ENCODE data around the gene GPX2.

GPX2 gene

GRCh38 chr14:64960762-64961276 is 18.3 kb upstream of the GPX2 start:
- DNase-seq (ENCODE audit: low read depth, low spot score): no peak

DNA sequence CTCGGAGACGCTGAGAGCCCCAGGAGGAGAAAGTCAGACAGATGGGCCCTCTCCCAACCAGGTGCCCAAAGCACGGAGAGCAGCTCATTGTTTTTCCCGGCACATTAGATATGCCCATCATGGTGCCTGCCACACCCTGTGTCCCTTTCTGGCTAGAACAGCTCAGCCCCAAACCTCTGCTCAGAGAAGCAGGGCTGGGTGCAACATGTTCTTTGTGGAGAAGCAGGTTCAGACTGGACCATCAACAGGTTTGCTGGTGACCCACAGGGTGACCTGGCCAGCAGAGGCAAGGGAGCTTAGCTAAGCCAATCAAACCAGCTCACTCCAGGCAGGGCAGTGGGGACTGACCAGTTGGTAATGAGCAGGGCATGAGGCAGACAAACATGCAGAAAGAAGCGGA is 16.2 kb upstream of the GPX2 start:
- DNase-seq (ENCODE audit: low read depth, low spot score): no peak

GRCh38 chr14:64958201-64958600 is 15.7 kb upstream of the GPX2 start:
- no peak for DNase-seq (ENCODE audit: low read depth, low spot score)

GRCh38 chr14:64956697-64957406 is 14.3 kb upstream of the GPX2 start:
- no peak for DNase-seq (ENCODE audit: low read depth, low spot score)

DNA sequence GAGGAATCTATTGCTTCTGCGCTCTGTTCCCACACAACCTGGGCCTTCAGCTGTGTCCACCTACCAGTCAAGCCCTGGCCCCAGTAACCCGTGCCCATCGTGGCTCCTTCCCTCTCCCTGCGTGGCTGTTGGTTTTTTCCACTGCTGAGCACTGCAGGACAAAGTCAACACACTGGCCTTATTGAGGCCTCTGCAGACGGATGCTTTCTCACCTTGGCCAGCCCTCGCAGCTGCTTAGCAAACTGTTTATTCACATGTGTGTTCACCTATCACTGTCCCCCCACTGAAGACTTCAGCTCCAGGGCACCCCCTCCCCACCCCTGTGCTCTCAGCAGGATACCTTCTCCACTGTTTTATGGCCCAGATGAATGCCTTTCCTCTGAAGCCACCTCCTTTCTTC is 12.8 kb upstream of the GPX2 start:
- no peak for DNase-seq (ENCODE audit: low read depth, low spot score)

GRCh38 chr14:64954491-64955240 is 12.1 kb upstream of the GPX2 start:
- DNase-seq (ENCODE audit: low read depth, low spot score): no peak

- DNase-seq (ENCODE audit: low read depth, low spot score): no peak
Measured at GRCh38 chr14:64953661-64954060, 11.1 kb upstream of the GPX2 start.

DNA sequence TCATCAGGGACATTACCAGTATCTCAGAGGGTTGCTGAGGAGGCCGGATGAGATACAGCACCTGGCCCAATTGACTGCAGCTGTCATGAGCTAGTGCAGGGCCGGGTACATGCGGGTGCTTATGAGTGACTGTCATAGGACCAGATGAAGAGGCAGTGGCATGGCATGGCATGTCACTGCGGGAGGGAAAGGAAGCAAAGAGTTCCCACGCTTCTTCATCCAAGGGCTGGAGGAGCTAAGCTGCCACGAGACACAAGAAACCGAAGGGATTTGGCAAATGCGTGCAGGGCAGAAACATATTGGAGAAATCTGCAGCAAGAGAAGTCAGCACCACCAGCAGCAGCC is 10.7 kb upstream of the GPX2 start:
- no peak for DNase-seq (ENCODE audit: low read depth, low spot score)

DNA sequence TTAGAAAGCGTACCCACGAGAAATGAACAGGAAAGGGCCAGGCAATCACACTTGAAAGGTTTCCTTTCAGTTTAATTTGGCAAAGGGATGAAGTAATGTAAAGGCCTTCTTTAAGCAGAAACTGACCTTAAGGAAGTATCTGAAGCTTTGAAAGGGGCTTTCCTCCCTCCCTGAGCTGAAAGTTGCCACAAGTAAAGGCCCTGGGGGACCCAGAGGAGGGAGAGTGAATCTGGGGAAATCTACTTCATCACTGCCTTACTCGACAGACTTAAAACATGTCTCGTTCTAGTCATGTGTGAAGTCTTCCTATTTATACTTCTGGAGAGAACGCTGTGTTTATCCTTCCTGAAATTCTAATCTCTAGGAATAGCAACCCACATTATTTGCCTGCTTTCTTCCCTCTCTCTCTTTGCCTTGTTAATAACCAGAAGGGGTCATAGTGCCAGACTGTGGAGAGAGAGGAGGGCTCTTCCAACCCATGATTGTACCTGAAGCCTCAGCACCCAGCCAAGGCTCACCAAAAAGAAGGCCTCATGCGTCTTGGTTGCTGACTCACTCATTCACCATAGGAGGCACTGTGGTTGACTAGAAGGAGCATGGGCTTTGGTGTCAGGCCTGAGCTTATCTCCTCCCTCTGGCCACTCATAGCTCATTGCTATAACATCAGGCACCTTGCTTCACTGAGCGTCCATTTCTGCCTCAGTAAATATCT is 10.2 kb upstream of the GPX2 start:
- no peak for DNase-seq (ENCODE audit: low read depth, low spot score)

DNA sequence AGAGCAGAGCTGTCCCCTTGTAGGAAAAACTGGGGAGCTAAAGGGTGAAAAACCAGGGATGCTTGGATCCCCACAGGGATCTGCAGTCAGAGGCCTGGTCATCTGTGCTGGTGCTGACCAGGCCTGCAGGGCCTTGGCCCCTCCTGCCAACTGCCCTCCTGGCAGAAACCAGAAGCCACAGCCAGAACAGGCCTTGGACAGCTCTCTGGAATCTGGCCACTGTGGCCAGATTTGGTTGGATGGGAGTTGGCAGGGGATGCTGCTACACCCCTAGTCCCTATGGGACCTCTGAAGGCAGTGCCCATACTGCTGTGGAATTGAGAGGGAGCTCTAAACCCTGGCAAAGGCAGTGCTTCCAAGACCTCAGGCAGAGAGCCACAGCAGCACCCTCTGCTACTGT is 9.2 kb upstream of the GPX2 start:
- DNase-seq (ENCODE audit: low read depth, low spot score): no peak

DNA sequence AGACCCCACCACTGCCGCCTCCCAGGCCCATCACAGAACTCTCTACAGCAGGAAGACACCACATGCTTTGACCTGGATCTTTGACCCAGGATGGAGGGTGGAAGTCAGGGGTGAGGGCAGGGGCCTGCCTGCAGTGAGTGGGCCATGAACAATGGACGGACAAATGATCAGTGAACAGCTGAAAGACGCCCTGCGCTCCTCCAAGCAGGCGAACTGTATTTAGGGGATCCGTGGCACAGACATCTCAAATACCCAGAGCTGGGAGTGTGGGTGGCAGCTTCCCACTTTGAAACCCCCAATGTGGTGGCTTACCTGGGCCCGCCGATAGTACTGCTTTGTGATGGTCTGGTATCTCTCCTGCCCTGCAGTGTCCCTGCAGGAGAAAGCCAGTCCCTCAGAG is 8.7 kb upstream of the GPX2 start:
- DNase-seq (ENCODE audit: low read depth, low spot score): no peak

DNA sequence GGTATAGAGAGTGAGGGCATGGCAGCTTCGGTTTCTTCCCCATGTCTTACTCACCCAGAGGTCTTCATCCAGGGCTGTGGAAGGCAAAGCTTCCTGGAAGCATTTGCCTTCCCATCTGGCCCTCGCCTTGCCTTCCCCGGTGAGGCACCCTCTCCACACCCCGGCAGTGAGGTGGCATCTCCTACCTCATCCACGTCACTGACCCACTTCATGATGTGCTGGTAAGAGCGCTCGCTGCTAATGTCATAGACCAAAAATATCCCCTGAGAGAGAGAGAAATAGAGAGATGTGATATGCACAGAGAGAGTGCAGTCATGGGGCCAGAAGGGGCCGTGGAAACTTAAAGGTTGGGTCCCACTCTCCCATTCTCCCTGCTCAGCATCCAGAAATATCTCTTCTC is 8.3 kb upstream of the GPX2 start:
- no peak for DNase-seq (ENCODE audit: low read depth, low spot score)

DNA sequence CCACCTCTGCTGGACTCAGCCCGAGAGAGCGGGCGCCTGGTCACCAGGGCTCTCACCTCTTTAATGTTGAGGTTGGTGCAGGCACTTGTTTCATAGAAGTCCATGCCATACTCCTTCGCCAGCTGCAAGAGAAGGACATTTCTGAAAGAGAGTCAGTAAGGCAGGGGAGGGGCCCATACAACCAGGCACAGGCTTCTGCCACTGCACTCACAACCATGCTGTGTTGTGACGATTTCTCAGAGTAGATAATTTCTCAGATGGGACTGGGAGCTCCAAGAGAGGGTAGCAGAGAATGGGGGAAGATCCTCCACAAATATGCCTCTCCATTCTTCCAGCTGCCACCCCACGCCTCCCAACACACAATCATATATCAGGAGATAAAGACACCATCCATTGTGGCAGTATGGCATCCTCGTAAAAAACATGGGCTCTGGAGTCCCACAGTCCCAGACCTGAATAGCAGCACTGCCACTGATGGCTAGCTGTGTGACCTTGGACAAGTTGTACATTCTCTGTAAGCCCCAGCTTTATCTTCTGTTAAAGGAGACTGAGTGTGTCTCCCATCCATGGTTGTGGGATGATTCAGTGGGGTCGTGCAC is 6.2 kb upstream of the GPX2 start:
- no peak for DNase-seq (ENCODE audit: low read depth, low spot score)

DNA sequence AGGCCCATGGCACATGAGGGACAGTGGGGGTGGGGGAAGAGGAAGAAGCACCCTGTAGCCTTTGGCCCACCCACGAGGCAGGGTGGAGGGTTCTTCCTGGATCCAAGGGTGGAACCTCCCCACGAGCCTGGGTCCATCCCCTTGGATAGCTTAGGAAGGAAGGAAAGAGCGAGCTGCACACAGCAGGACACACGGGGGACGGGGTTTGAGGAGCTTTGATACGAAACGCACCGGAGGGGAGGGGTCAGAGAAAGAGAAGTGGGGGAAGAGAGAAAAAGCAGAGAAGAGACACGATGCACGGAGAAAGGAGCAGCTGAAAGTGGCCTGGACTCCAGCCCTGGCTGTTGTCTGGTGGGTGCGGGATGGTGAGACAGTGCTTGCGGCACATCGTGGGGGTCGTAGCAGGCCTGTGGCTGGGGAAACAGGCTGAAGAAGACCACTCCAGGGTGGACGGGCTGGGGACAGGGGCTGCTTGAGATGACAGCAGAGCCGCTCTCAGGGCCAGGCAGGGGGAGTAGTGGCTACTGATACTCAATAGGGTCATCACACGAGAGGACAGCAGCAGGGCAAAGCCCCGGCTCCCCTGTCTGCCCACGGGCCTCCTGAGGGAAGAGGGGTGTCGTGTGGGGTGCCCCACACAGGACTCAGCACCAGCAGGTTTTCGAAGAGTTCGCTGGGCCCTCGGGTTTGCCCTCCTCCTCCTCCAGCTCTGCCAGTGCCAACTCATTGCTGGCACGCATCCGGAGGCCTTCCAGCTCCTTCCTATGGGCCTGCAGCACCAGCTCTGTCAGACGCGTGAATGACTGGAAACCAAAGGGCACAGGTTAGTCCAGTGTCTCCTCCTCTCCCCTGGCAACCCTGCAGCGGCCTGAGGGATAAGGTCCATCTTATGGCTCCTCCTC is 5.4 kb upstream of the GPX2 start:
- no peak for DNase-seq (ENCODE audit: low read depth, low spot score)

- no peak for DNase-seq (ENCODE audit: low read depth, low spot score)
Measured at GRCh38 chr14:64946310-64947045, 3.9 kb upstream of the GPX2 start.

- no peak for DNase-seq (ENCODE audit: low read depth, low spot score)
Measured at GRCh38 chr14:64945431-64946178, 3.1 kb upstream of the GPX2 start.

- DNase-seq (ENCODE audit: low read depth, low spot score): no peak
Measured at GRCh38 chr14:64944861-64945260, 2.3 kb upstream of the GPX2 start.

DNA sequence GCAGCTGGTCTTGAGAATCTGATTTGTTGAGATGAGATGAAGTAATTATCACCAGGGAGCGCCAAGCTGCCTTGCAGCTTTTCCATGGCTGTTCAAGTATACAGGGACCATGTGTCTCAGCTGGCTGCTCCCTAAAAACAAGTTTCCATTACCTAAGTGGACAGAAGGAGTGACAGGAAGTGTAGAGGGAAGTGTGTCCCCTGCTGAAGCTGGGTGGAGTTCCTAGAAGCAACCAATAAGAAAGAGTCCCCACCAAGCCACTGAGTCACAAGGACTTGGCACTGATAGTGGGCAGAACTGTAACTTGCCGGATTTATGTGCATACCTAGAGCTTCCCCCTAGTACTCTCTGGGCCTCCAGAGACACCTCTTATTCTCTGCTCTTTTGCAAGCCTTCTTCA is 1.5 kb upstream of the GPX2 start:
- no peak for DNase-seq (ENCODE audit: low read depth, low spot score)

- DNase-seq (ENCODE audit: low read depth, low spot score): no peak
Measured at GRCh38 chr14:64943556-64943955, 1.0 kb upstream of the GPX2 start.
